GF-D8 (cell line): Measurements from ENCODE around the gene PTMA.

ENCODE experiments used
- DNase-seq: peaks from one replicate; lab custom pipeline; 2025; lab: John Stamatoyannopoulos, UW

PTMA gene

DNA sequence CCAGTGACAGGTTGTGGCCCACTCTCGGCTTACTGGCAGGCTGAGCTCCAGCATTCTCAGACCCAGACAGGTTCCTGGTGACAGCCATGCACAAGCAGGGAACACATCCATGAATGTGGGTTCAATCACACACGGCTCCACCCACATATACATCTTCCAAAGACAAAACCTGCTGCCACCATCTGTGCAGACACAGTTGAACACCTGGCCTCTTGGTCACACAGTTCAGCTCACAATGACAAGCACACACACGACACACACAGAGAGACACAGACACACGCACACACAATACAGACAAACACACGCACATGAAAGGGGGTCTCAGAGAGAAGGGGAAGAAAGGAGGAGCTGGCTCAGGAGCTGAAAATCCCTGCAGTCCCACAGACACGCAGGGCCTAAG, 32.1 kb upstream of the PTMA start:
- DNase-seq = no peak

DNA sequence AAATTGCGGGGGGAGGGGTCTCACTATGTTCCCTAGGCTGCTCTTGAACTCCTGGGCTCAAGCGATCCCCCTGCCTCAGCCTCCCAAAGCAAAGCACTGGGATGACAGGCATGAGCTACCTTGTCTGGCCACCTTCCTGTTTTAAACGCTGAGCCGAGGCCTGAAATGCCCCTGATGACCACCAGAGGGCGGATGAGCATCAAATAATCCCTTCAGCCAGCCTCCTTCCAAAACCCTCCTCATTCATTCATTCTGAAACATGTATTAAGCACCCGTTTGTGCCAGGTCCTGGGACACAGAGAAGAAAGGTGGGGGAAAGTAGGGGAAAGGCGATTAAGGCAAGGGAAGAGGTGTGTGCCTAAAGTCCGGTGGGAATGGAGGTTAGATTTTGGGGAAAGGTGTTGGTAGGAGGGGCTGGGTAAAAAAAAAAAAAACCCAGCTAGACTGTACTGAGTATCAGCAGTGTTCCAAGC, 30.7 kb upstream of the PTMA start:
- DNase-seq = peak; percentile 51

DNA sequence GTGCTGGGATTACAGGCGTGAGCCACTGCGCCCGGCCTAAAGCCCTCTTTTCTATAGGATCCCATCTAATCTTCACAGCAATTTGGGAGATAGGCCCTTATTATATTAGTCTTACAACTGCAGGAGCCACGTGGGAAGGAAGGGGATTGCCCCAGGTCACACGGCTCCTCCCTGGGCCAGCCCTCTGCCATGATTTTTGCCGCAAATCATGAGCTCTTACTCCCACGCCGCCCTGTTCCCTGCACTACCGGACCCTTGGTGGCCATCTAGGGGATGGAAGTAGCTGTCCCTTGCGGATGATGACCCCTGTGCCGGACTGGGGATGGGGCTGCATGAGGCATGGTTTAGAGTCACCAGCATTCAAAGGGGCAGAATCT, 28.4 kb upstream of the PTMA start:
- DNase-seq = no peak

DNA sequence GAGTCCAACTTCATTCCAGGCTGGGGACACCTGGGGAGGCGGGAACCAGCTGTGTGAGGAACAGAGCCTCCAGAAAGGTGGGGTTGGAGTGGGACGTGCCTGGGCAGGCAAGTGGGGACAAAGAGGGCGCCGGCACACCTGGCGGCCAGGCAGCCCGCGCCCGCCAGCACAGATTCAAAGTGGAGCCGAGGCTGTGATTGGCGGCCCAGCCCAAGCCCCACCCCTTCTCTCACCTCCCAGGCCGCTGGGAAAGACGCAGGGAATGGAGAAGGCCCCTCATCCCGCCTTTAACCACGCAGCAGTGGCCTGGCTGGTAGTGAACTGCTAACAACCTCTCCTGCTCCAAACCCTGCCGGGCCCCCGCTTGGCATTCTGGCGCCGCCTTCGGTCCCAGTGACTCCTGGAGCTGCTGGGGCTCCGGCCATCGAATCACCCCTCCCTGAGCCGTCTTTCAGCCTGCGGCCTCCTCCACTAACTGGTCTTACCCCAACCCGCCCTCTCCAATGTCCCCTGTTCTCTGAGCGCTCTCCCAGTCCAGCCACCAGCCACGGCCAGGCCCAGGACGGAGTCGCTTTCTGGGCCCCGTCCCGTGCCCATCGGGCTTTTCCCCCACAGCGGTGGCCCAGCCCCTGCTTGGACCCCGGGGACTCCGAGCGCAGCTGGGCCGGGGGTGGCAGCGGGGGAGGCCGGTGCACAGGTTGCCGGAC, 27.9 kb upstream of the PTMA start:
- no peak for DNase-seq

DNA sequence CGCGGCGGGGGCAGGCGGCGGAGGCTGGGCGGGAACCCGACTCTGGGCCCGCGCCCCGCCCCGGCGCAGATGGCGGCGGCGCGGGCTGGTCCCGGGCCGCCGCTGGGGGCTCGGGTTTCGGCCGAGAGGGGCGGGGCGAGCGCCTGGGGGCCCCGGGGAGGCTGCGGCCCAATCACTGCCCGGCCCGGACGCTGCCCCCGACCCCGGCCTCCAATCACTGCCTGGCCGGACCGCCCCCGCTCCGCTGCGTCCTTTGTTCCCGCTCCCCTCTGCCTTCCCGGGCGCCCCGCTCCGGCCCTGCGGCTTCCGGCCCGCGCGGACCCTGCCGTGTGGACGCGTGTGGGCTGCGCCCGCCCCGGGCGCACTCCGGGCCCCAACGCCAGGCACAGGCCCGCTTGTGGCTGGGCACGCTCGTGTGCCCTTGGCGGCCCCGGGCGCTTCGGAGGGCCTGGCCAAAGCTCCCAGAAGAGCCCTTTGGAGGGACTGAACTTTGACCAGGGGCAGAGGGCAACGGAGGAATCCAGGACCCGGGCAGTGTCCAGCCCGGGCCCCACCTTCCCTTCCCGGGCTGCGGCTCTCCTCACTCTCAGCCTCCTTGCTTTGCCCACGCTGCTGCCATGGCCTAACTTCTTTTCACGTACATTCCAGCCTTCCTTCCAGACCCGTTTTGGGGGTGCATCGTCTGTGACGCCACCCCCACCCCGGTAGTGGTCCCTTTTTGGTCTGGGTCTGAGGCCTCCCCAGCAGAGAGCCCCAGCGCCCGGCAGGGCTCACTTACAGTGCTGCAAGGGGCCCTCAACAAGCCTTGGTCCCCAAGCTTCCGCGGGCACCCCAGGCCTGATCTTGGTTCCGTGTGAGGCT, 27.1 kb upstream of the PTMA start:
- no peak for DNase-seq

GRCh38 chr2:231682603-231683291, 25.6 kb upstream of the PTMA start:
- no peak for DNase-seq

- DNase-seq = no peak
Observed at GRCh38 chr2:231683292-231684235, 24.8 kb upstream of the PTMA start.

- DNase-seq = no peak
Observed at GRCh38 chr2:231684314-231685223, 23.8 kb upstream of the PTMA start.

DNA sequence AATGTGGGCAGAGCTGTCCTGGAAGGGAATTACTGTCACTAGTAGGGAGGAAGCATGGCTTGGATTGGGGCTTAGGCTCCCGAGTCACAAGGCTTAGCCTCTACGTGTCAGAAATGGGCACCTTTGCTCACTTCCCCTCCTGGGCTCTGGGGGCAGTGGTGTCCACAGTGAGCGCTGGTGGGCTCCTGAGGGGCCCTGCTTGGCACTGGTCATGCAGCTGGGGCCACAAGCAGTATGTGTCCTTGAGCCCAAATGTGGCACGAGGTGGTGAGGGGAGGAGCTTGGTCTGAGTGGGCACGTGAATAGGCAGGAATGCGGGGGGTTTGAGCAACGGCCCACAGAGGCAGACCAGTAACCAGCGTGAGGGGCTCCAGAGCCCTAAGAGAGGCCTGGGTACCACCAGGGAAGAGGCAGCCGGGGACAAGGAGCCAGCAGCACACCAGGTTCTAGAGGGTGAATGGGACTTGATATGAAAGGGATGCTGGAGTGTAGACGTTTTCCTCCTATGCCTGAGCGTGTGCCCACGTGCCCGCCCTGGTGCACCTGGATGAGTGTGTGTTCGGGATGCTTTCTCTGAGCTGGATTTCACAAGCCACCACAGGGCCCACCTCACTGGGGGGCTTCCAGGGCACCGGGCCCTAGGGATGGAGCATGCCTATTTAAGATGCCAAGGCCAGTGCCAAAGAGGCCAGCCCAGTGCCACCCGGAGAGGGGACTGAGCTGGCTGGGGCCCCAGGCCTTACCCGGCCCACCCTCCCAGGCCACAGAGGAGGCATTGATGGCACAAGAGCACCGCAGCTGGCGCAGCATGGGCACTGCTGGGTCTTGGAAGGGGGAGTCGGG, 22.8 kb upstream of the PTMA start:
- peak; percentile 57 for DNase-seq

DNA sequence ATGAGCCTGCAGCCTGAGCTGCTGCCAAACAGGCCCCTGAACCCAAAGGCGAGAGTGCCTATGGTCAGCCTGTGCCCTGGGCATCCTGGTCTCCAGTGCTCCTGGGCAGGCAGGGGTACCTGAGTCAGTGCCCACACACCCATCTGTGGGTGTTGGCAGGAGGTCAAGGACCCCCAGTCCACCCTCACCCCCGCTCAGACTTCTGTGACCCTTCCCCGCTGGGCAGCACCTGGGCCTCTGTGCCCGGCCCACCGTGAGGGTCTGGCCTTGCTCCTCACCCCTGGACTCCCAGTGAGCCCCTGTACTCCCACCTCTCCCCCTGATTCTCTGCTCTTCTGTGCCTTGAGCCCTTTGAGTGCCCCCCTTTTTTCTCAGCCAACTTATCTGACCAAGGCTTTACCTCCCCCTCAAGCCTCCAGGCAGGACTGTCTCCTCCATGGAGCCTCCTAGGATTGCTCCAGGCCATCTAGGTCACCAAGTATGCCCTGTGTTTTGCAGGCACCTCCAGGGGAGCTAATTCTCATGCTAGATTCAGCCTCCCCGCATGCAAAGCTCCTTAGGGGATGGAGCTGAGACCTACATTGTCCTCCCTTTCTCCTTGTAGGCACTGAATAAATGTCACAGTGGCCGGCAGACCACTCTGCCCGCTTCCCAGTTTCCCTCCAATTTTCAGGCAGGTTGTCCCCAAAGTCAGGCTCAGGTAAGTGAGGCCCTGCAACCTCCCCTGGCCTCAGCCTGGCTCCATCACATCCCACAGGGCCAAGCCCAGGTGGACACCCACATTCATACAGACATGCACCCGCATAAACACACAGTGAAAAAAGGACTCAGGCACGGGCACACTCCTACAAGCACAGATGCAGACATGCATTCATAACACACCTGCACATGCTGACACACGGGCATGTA, 21.9 kb upstream of the PTMA start:
- DNase-seq = no peak

DNA sequence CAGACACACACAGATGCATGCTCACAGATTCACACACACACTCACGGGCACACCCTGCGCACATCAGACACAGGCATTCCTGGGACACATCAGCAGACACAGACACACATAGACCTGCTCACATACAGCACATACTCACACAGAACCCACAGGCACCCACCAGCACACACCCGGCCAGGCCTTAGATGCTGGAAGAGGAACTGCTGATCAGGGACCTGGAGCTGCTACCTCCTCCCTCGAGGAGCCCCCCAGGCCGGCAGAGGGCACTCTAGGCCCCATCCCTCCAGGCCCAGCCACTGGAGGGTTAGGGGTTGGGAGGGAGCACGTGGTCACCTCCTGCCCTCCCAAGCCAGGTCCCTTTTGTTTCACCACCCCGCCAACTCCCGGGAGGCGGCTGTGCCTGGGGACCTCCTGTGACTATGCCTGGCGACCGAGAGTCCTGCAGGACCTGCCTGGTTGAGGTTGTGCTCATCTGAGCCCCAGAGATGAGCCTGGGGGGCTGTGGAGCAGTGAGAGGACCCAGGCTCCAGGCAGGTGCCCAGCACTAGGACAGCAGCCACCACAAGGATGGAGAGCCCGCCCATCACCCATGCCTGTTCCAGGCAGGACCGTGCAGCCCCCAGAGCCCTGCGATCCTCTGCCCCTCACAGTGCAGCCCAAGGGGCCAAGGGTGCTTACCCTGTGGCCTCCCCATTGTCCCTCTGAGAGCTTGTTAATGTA, 21.0 kb upstream of the PTMA start:
- peak; percentile 78 for DNase-seq

DNA sequence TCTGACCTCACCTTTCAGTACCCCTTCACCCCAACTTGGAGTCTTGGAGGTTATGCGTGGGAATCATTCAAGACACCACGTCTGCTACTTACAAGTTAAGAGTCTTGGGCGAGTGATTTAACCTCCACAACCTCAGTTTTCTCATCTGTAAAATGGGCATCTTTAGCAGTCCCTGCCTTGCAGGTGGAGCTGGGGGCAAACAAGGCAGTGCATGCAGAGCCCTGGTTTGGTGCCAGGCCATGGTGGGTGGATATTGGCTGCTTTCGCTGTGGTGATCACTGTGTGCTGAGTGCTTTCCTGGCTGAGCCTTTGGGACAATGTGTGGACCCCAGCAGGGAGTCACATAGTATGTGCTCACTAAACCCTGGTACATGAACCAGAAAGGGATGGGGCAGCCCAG, 20.4 kb upstream of the PTMA start:
- no peak for DNase-seq

DNA sequence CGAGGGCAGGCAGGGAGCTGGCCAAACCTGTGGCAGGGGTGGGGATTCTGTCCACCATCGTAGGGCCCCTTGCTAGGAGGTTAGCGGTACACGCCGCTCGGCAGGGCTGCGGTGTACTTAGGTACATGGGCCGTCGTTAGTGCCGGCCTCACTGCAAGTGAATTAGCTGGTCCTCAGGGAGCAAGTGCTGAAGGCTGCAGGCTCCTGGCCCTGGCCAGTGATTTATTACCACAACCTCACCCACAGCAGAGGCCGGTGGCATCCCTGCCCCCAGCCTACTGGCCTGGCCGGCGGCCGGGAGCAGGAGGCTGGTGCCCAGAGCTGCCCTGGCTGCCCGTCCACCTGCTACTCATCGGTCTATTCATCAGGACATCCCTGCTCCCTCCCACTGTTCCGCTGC, 19.6 kb upstream of the PTMA start:
- DNase-seq = no peak

DNA sequence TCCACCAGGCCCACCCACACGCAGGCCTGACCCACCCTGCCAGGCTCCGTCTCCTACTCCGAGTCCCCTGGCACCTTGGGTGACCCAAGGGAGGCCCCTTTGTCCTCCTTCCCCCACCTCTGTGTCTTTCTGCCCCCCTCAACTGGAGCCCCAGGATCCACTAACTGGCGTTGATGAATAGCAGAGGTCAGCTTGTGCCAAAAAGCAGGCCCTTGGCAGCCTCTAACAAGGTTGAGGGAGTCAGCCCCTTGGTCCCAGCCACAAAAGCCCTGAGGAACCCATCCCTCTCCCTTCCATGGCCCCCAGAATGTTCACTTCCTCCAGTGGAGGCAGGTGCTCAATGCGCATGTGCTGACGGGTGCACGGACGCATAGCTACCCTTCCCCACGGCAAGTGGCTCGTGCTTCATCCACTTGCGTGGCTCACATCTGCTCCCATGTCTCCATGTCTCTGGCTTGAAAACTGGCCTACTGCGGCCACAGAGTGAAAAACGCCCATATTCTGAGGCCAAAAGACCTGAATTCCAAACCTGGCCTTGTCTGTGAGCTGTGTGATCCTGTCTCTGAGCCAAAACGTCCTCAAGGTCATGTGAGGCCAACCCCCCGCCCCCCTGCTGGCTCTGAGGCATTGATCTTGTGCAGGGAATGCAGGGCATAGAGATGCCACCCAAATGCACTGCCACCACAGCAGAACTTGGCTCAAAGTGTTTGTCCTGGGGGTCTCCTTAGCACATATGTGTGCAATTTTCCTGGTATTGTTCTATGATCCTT, 19.0 kb upstream of the PTMA start:
- DNase-seq = no peak

DNA sequence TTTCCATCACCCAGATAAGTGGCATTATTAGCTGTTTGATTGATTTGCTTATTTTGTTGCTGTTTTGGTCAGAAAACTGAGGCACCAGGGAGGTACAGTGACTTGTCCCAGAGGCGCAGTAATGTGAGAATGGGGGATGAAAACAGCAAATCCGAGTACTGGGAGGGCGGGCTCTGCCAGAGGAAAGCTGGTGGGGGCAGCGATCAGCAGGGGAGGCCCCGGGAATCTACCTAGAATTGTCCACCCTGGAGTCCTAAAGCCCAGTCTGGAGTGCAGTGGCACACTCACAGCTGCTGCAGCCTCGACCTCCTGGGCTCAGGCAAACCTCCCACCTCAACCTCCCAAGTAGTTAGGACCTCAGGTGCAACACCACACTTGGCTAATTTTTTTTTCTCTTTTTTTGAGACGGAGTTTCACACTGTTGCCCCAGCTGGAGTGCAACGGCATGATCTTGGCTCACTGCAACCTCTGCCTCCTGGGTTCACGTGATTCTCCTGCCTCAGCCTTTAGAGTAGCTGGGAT, 17.0 kb upstream of the PTMA start:
- DNase-seq = no peak

- DNase-seq = no peak
Observed at GRCh38 chr2:231692847-231693246, 15.5 kb upstream of the PTMA start.

DNA sequence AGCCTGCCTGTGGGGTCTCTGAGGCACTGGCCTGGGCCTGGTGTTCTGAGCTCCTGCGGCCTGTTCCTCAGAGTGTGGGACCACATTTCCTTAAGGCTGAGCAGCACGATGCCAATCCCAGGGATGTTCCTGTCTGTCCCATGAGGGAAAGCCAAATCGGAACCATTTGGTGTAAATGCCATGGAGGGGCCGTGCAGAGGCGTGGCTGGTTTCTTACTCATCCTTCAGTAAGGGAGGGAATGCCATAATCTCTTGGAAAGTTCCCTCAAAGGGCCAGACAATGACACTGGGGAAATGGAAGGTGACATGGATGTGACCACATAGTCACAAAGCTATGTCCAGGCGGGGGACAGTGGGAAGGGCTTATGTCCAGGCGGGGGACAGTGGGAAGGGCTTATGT, 14.4 kb upstream of the PTMA start:
- DNase-seq = no peak
